Endothelial cell of umbilical vein (primary cell): ENCODE data around the gene CCDC30. TPM values are rescaled to one million over a fixed set of nuclear protein-coding genes. Genes with fewer than 3 reads are reported as not detected.

Source experiments
- BruUV-seq: library from RNA; stranded (reverse); fragments of 400-500 nt; replicated peaks from 2 replicates; lab custom pipeline; 2021; lab: Mats Ljungman, UMichigan
- CTCF ChIA-PET: fragments of 300-600, 350-600 bp; sonication (Branson Sonifier 250); formaldehyde crosslinking; loops from one replicate; lab custom pipeline; 2021; ENCODE audit warnings: antibody characterized with exemption, inconsistent platforms; lab: Charles Lee
- POLR2A ChIA-PET: fragments of 300-600, 350-600 bp; sonication (Branson Sonifier 250); formaldehyde crosslinking; loops from one replicate; lab custom pipeline; 2021; ENCODE audit warnings: antibody characterized with exemption, inconsistent platforms; lab: Charles Lee
- DNase-seq: peaks from one replicate; pipeline ENCODE4 v3.0.0-alpha.2; 2011; ENCODE audit warnings: low read depth, low spot score
- FAIRE-seq: peaks from 2 replicates; lab custom pipeline; 2011; peaks lifted over from hg19 to GRCh38; lab: Jason Lieb, UNC
- H2AFZ ChIP-seq: 2 replicates; pipeline ENCODE4 v1.6.0; 2012; ENCODE audit warnings: low read depth, low read length, control low read depth, inconsistent platforms
- H3K27ac ChIP-seq: 2 replicates; pipeline ENCODE4 v1.5.1; 2011; ENCODE audit warnings: low read depth, mild to moderate bottlenecking, control low read depth, low read length, moderate library complexity; ENCODE audit not compliant: insufficient read depth
- H3K27me3 ChIP-seq, 2 experiments: 2 replicates each; pipeline versions ENCODE4 v1.6.0 to v1.6.1; 2011; ENCODE audit warnings: low read length in 2 of 2, mixed read lengths in 1 of 2; ENCODE audit not compliant: control insufficient read depth in 2 of 2, insufficient read depth in 2 of 2
- H3K36me3 ChIP-seq, 2 experiments: 2 replicates in 1 of 2; 3 replicates in 1 of 2; pipeline ENCODE4 v1.5.1; 2011; ENCODE audit warnings: low read length in 2 of 2, mild to moderate bottlenecking in 1 of 2, moderate library complexity in 1 of 2; ENCODE audit not compliant: control insufficient read depth in 2 of 2, insufficient read depth in 2 of 2; ENCODE audit errors: extremely low read depth in 1 of 2
- H3K4me1 ChIP-seq: 3 replicates; pipeline ENCODE4 v1.5.1; 2011; ENCODE audit warnings: mild to moderate bottlenecking, low read length; ENCODE audit not compliant: control insufficient read depth, insufficient read depth; ENCODE audit errors: extremely low read depth
- H3K4me2 ChIP-seq: 2 replicates; pipeline ENCODE4 v1.6.1; 2011; ENCODE audit warnings: low read length, control low read depth, mixed read lengths; ENCODE audit not compliant: insufficient read depth
- H3K4me3 ChIP-seq, 3 experiments: fragments of 200-600 bp in 1 of 3; sonication (generic), shearing (Covaris generic) in 1 of 3; replicated peaks in 1 of 3; 2 replicates each; pipeline ENCODE4 v1.5.1; 2011 to 2016; ENCODE audit warnings: control low read depth in 3 of 3, low read length in 3 of 3, mild to moderate bottlenecking in 2 of 3, inconsistent platforms in 1 of 3, low read depth in 1 of 3, moderate library complexity in 1 of 3; ENCODE audit not compliant: insufficient read depth in 1 of 3
- H3K79me2 ChIP-seq: 2 replicates; pipeline ENCODE4 v1.6.0; 2012; ENCODE audit warnings: low read length, inconsistent platforms; ENCODE audit not compliant: control insufficient read depth, insufficient read depth
- H3K9ac ChIP-seq: replicated peaks from 2 replicates; pipeline ENCODE3; 2011; ENCODE audit warnings: low read length, control low read depth; ENCODE audit not compliant: insufficient read depth; ENCODE audit errors: extremely low read depth
- H3K9me1 ChIP-seq: replicated peaks from 3 replicates; pipeline ENCODE4 v1.6.0; 2011; ENCODE audit warnings: mild to moderate bottlenecking, low read length; ENCODE audit not compliant: control insufficient read depth, insufficient read depth; ENCODE audit errors: extremely low read depth
- H3K9me3 ChIP-seq: replicated peaks from 2 replicates; pipeline ENCODE4 v1.5.1; 2012; ENCODE audit warnings: low read length, inconsistent platforms; ENCODE audit not compliant: control insufficient read depth, insufficient read depth
- H4K20me1 ChIP-seq: replicated peaks from 2 replicates; pipeline ENCODE3; 2011; ENCODE audit warnings: mild to moderate bottlenecking, low read length; ENCODE audit not compliant: control insufficient read depth, insufficient read depth; ENCODE audit errors: extremely low read depth
- EZH2 ChIP-seq: IDR thresholded peaks from 2 replicates; pipeline ENCODE4 v1.6.1; 2012; ENCODE audit warnings: borderline replicate concordance, low read depth, mild to moderate bottlenecking, moderate library complexity, low read length, inconsistent platforms; ENCODE audit not compliant: severe bottlenecking
- POLR2AphosphoS5 ChIP-seq: IDR thresholded peaks from 2 replicates; pipeline ENCODE4 v1.6.1; 2012; ENCODE audit warnings: low read depth, mild to moderate bottlenecking, control low read depth, low read length, moderate library complexity; ENCODE audit not compliant: insufficient read depth
- dilution Hi-C: fragments of 300-500 bp; cut with MboI; formaldehyde crosslinking; loops from one replicate; pipeline ENCODE4 v1.15.0; 2019; ENCODE audit warnings: low sequenced_read_pairs; ENCODE audit not compliant: extremely low pct_ligation_motif_present
- intact Hi-C: fragments of 100-400 bp; cut with micrococcal nuclease; formaldehyde crosslinking; loops from one replicate; pipeline ENCODE4 v1.10.0; 2022
- polyA plus RNA-seq, 4 experiments: library from polyadenylated mRNA; depleted of rRNA in 3 of 4; stranded (reverse) in 3 of 4; unstranded in 1 of 4; fragments of >200 nt; gene quantifications; 2 replicates each; pipeline versions ENCODE4 v1.2.1 to v1.2.3, GENCODE V29; 2011 to 2012; ENCODE audit warnings: missing spikeins in 1 of 4
- total RNA-seq: library from RNA; stranded (reverse); gene quantifications from 2 replicates; pipeline ENCODE4 v1.2.3, GENCODE V29; 2021
- TF ChIP-seq, protein P1 (sequence below), 2 donors: IDR thresholded peaks; 1 replicate in 1 of 2; 2 replicates in 1 of 2; pipeline ENCODE4 v1.5.1; 2011; ENCODE audit warnings: low read length in 2 of 2, mild to moderate bottlenecking in 2 of 2, moderate library complexity in 2 of 2, control low read depth in 1 of 2, inconsistent platforms in 1 of 2, low read depth in 1 of 2; ENCODE audit not compliant: insufficient read depth in 1 of 2; ENCODE audit errors: extremely low read depth in 1 of 2

The CCDC30 gene
- total and polyA plus RNA-seq, 2 donors (not counting 3 experiments of a cell fraction or from before 2014, with no cell fraction given): 0.19 to 2.9 TPM

DNA sequence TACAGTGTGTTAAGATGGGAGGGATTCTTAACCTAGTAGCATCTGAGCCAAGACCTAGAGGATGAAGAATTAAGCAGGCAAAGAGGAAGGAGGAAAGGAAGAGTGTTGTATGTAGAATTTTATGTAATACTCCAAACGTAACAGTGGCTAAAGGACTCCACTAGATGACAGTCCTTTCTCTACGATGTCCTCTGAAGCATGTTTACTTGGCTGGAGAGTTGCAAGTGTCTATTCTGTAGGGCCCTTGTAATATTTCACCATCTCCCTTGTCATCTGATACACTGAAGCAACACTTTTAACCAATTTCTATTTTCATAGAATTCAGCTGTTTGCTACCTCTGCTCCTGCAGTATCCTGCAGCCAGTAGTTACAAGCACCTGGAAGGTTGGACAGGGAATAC lies 217.0 kb downstream of the CCDC30 start:
- DNase-seq (no peak), FAIRE-seq (no peak)
- no peaks in the 10 kb centered on the region for H3K9me1 ChIP-seq
- H3K4me3 ChIP-seq: no peak overlapping the region
- no peaks in the 10 kb centered on the region for H3K36me3 ChIP-seq
- no peak overlapping the region for H3K27ac ChIP-seq
- TF ChIP-seq, protein P1, sequence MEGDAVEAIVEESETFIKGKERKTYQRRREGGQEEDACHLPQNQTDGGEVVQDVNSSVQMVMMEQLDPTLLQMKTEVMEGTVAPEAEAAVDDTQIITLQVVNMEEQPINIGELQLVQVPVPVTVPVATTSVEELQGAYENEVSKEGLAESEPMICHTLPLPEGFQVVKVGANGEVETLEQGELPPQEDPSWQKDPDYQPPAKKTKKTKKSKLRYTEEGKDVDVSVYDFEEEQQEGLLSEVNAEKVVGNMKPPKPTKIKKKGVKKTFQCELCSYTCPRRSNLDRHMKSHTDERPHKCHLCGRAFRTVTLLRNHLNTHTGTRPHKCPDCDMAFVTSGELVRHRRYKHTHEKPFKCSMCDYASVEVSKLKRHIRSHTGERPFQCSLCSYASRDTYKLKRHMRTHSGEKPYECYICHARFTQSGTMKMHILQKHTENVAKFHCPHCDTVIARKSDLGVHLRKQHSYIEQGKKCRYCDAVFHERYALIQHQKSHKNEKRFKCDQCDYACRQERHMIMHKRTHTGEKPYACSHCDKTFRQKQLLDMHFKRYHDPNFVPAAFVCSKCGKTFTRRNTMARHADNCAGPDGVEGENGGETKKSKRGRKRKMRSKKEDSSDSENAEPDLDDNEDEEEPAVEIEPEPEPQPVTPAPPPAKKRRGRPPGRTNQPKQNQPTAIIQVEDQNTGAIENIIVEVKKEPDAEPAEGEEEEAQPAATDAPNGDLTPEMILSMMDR (IDR thresholded peaks at IDR 0.05; ENCODE audit: extremely low read depth in 1 of 2, insufficient read depth in 1 of 2, low read depth in 1 of 2, low read length in 2 of 2): no peak
- no peak for TF ChIP-seq POLR2AphosphoS5
- no peak for TF ChIP-seq EZH2
- BruUV-seq: no TSS peak
- no peak overlapping the region for H3K9ac ChIP-seq
- CTCF ChIA-PET: interaction anchor here (0.9 kb wide), 1 partner anchor 11 kb away, joined by 3 read pairs; no protein-coding TSS in a partner anchor
- H3K9me3 ChIP-seq: no peaks in the 10 kb centered on the region
- no peak overlapping the region for H2AFZ ChIP-seq
- intact Hi-C loops (loop anchor here (10.0 kb wide), 1 partner anchor 345 kb away; the partner anchor contains the start of gene FOXJ3), dilution Hi-C loops (no loop called here)
- peaks cover 4% of the 10 kb centered on the region for H4K20me1 ChIP-seq
- H3K4me2 ChIP-seq: no peak overlapping the region
- no peaks in the 10 kb centered on the region for H3K27me3 ChIP-seq
- H3K4me1 ChIP-seq: peaks cover 24% of the 10 kb centered on the region
- H3K79me2 ChIP-seq: peaks cover 35% of the 10 kb centered on the region
- POLR2A ChIA-PET: interaction anchor here (0.6 kb wide), 1 partner anchor 225 kb away, joined by 6 read pairs; no protein-coding TSS in a partner anchor
